AG08396 (cell line): Measurements from ENCODE around the gene TIAM2.

Experiments
- DNase-seq: peaks from one replicate; pipeline ENCODE4 v3.0.0; 2012; ENCODE audit warnings: low spot score, mixed read lengths

The TIAM2 gene

GRCh38 chr6:155130161-155130853 lies 135.2 kb downstream of the TIAM2 start:
- no peak for DNase-seq

GRCh38 chr6:155132617-155133016 lies 137.5 kb downstream of the TIAM2 start:
- DNase-seq, result no peak

- no peak for DNase-seq
These were observed 145.9 kb downstream of the TIAM2 start for GRCh38 chr6:155141002-155141401.

GRCh38 chr6:155141512-155141911 lies 146.4 kb downstream of the TIAM2 start:
- no peak for DNase-seq

- no peak for DNase-seq
These were observed 147.3 kb downstream of the TIAM2 start for GRCh38 chr6:155142168-155143028.

GRCh38 chr6:155143029-155143577 lies 148.0 kb downstream of the TIAM2 start:
- peak; percentile 52 for DNase-seq

- no peak for DNase-seq
These were observed 148.5 kb downstream of the TIAM2 start for GRCh38 chr6:155143578-155144106.

GRCh38 chr6:155146205-155146604 lies 151.1 kb downstream of the TIAM2 start:
- no peak for DNase-seq

GRCh38 chr6:155147958-155148663 lies 153.0 kb downstream of the TIAM2 start:
- DNase-seq, result no peak

GRCh38 chr6:155150967-155151671 lies 156.0 kb downstream of the TIAM2 start:
- DNase-seq, result no peak

- no peak for DNase-seq
These were observed 157.3 kb downstream of the TIAM2 start for GRCh38 chr6:155152211-155153076.

GRCh38 chr6:155154158-155154830 lies 159.2 kb downstream of the TIAM2 start:
- peak; percentile 65 for DNase-seq

GRCh38 chr6:155155787-155156447 lies 160.8 kb downstream of the TIAM2 start:
- no peak for DNase-seq

- DNase-seq, result no peak
These were observed 162.0 kb downstream of the TIAM2 start for GRCh38 chr6:155157101-155157500.

- no peak for DNase-seq
These were observed 163.1 kb downstream of the TIAM2 start for GRCh38 chr6:155158030-155158843.

- no peak for DNase-seq
These were observed 167.6 kb downstream of the TIAM2 start for GRCh38 chr6:155162682-155163081.

- no peak for DNase-seq
These were observed 168.5 kb downstream of the TIAM2 start for GRCh38 chr6:155163601-155164000.

- no peak for DNase-seq
These were observed 170.1 kb downstream of the TIAM2 start for GRCh38 chr6:155165029-155165710.
